ENCODE data around the gene TRIM49B. TPM values are rescaled to one million over a fixed set of nuclear protein-coding genes. Genes with fewer than 3 reads are reported as not detected.
"Not testable (repeated sequence)": the region's sequence is repeated elsewhere in the genome, so short reads cannot be mapped to it uniquely, and the experiment has no call there.

Gene TRIM49B
- total RNA-seq, result not detected
- long read RNA-seq, result 0 reads

DNA sequence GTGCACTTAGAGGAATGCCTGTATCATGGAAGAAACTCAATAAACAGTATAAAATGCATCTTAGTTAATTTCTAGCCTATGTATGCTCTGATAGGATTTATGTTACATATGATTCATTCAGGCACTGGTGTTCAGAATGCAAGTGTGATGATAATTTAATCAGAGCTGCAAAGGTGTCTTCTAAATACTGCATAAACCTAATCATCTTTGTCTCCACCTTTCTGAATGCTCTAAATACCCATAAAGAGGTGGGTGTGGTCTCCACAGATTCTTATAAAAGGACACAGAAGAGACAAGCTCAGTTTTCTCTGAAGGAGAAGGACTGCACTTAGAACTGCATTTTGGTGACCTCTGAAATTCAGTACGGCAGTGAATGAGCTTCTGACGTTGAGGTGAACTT lies at the start of gene TRIM49B:
Gene TRIM49B (plus strand): TSS at position 301 of the 400 bp plus-strand sequence. CDS start 2,777 bp downstream, outside the sequence.
- H3K36me3 ChIP-seq; H3K27ac ChIP-seq; H3K4me1 ChIP-seq; H3K9me3 ChIP-seq; intact Hi-C loops (cut with DNase I); H3K27me3 ChIP-seq (ENCODE audit: low read depth); ATAC-seq; H3K4me3 ChIP-seq; DNase-seq: not testable (repeated sequence)

DNA sequence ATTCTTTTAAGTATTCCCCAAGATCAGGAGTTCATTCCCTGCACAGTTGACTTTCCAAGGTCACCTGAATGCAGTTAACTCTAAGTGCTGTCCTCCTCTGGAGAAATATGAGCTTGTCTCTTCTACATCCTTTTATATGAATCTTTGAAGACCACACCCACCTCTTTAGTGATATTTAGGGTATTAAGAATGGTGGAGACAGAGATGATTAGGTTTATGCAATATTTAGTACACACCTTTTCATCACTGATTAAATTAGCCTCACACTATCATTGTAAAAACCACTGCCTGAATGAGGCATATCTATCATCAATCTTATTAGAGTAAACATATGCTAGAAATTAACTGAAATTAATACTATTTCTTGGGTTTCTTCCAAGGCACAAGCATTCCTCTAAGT lies 44.8 kb upstream of the TRIM49B start, which contains the start of gene TRIM51G:
Gene TRIM51G (minus strand): TSS at position 101 of the 400 bp plus-strand sequence. CDS start 2,190 bp downstream, outside the sequence.
- H3K27ac ChIP-seq; DNase-seq; H3K36me3 ChIP-seq; H3K27me3 ChIP-seq (ENCODE audit: low read depth); intact Hi-C loops (cut with DNase I); H3K4me3 ChIP-seq; ATAC-seq; H3K4me1 ChIP-seq; H3K9me3 ChIP-seq: not testable (repeated sequence)

DNA sequence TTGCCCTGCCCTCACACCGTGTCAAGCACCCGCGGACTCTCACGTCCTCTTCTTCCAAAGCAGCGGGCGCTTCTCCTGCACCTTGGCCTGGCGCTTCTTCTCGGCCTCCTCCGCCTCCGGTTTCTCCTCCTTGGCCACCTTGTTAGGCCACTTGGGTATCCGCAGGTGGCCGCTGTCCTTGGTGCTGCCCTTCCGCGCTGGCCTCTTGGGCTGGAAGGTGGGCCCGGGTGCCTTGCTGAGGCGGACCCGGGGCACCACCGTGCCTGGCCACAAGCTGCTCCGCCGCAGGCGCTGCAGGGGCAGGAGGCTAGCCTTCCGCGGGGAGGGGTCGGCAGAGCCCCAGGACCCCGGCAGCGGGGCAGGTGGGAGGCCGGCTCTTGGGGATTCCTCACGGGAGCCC lies 19.6 kb downstream of the TRIM49B start:
- intact Hi-C loops (cut with DNase I); DNase-seq; H3K4me3 ChIP-seq; H3K4me1 ChIP-seq; ATAC-seq; H3K27me3 ChIP-seq (ENCODE audit: low read depth); H3K36me3 ChIP-seq; H3K9me3 ChIP-seq; H3K27ac ChIP-seq: not testable (repeated sequence)

- H3K4me3 ChIP-seq; intact Hi-C loops (cut with DNase I); DNase-seq: not testable (repeated sequence)
Observed at GRCh38 chr11:49049821-49050220, 21.2 kb downstream of the TRIM49B start.

GRCh38 chr11:49059012-49059411 lies 30.4 kb downstream of the TRIM49B start, which contains the start of gene TRIM64C:
Gene TRIM64C (minus strand): TSS chr11:49059112. CDS start chr11:49059112, 0 bp downstream.
- H3K4me1 ChIP-seq; H3K36me3 ChIP-seq; H3K27ac ChIP-seq; ATAC-seq; H3K27me3 ChIP-seq (ENCODE audit: low read depth); DNase-seq; intact Hi-C loops (cut with DNase I); H3K9me3 ChIP-seq; H3K4me3 ChIP-seq: not testable (repeated sequence)

More at GRCh38 chr11:49049821-49050220, 21.2 kb downstream of the TRIM49B start:
- ATAC-seq; H3K27ac ChIP-seq; H3K27me3 ChIP-seq (ENCODE audit: low read depth); H3K9me3 ChIP-seq; H3K4me1 ChIP-seq; H3K36me3 ChIP-seq: not testable (repeated sequence)

DNA sequence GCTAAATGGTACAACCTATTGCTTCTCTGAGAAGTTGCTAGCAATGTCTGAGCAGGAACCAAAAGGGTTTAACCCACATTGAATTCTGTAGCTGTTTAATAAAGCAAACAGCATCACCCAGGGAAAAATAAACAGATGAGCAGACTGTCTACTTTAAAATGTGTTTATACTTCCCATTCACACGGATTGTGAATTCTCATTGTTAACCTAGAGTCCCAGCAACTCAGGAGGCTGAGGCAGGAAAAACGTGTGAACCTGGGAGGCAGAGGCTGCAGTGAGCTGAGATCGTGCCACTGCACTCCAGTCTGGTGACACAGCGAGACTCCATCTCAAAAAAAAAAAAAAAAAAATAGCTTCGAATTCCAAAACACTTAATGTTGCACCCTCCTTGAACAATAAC lies 41.3 kb downstream of the TRIM49B start:
- H3K4me3 ChIP-seq; ATAC-seq; H3K4me1 ChIP-seq; H3K9me3 ChIP-seq; H3K27ac ChIP-seq; DNase-seq; H3K36me3 ChIP-seq; H3K27me3 ChIP-seq (ENCODE audit: low read depth); intact Hi-C loops (cut with DNase I): not testable (repeated sequence)

Other genes starting within 250 kb of the TRIM49B start
- gene TRIM51G, start 44.9 kb upstream of the TRIM49B start, total RNA-seq, result not detected
- gene TRIM64C, start 30.3 kb downstream of the TRIM49B start, total RNA-seq, result not detected
- gene FOLH1, start 179.8 kb downstream of the TRIM49B start, total RNA-seq, result 2.4 TPM